HuH-7.5 (cell line): ENCODE measurements around the gene ADM.
"Not testable (repeated sequence)": the region's sequence is repeated elsewhere in the genome, so short reads cannot be mapped to it uniquely, and the experiment has no call there.

Experiments
- DNase-seq: peaks from one replicate; pipeline ENCODE4 v3.0.0; 2011; ENCODE audit warnings: low spot score

Gene ADM, protein sequence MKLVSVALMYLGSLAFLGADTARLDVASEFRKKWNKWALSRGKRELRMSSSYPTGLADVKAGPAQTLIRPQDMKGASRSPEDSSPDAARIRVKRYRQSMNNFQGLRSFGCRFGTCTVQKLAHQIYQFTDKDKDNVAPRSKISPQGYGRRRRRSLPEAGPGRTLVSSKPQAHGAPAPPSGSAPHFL

DNA sequence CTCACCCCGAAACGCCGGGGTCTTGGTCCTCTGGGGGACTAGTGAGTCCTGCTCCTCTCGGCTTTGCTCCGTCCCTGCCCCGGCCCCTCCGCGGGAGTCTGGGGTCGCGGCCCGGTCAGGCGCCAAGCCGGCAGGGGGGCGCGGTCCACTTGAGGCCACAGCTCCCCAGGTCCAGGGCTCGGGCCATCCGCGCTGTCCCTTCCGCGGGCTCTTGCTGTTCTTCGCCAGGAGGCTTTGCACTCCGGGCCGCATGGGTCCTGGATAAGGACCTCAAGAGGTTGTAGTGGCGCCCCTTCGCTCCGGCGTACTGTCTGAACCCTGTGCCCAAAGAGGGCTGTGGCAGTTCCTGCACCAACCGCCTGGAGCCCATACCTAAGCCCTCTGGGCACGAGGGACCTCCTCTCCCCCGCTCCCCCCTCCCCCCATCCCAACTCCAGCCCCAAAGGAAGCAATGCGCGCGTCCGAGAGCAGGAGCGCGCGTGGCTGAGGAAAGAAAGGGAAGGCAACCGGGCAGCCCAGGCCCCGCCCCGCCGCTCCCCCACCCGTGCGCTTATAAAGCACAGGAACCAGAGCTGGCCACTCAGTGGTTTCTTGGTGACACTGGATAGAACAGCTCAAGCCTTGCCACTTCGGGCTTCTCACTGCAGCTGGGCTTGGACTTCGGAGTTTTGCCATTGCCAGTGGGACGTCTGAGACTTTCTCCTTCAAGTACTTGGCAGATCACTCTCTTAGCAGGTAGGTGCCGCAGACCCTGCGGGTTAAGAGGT is at the start of gene ADM:
TSS of gene ADM (plus strand) at position 579 of the 767 bp plus-strand sequence. CDS start 628 bp downstream, outside the sequence.
- peak; percentile 78 for DNase-seq

DNA sequence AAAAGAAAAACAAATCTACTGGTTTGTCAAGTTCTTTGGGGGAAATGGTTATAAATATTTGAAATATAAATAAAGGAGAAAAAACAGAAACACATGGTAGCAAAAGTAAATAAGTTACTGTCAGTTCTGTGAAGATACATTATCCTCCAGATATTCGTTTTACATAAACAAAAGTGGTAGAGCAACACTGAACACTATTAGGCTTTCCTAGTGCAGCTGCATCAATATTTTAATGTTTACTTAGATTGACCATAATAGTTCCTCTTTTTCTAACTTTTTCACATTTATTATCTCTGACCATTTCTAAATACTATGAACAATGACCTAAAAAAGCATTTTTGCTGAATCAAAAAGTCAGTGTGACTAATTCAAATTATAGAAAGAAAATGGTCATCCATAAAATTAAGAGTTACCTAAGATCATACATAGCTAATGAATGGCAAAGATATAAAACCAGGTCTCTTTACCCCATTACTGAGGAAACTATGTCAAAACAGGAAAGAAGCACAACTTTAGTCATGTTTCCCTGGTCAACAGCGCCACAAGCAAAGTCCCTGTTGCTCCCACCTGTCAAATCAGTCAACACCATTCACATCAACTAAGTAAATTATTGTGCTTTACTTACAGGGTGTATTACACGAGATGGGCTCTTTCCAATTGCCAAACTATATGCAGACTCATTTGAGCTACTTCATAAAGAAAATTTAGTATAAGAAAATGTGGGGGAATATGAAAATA is 49.3 kb upstream of the ADM start:
- DNase-seq, result no peak

DNA sequence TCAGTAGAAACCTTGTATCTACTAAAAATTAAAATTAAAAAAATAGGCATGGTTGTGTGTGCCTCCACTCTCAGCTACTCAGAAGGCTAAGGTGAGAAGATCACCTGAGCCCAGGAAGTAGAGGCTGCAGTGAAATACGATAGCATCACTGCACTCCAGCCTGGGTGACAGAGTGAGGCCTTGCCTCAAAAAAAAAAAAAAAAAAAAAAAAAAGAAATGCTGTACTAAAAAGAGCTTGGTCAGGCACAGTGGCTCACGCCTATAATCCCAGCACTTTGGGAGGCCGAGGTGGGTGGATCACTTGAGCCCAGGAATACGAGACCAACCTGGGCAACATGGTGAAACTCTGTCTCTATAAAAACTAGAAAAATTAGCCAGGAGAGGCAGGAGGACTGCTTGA is 47.4 kb upstream of the ADM start:
- no peak for DNase-seq

DNA sequence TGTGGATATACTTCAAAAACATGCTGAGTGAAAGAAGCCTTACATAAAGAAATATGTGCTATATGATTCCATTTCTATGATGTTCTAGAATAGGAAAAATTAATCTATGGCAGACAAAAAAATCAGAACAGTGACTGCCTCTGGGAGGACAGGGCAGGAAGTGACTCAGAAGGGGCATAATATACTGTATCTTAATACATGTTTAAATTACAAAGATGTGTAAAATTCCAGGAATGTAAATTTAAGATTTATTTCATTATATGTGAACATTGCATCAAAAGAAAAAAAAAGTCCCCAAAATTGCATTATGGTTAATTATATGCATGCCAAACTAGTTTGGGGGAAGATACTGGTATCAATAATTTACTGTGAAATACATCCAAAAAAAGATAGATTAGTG is 43.1 kb upstream of the ADM start:
- DNase-seq, result no peak

DNA sequence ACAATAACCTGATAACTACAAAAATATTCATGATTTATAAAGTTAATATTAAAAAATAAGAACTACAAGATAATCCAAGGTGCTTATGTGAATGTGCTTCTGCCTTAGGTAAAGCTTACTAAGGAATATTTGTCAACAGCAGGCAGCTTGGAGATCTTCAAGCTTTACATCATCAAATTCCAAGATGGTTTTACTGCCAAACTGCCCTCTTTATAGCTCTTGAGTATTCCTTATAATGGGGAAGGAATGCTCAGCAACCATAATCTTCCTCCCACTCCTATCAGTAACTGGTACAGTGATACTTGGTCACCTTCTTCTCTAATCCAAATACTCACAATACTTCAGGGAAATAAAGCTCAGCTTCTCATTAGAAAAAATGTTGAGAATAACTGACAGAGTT is 40.9 kb upstream of the ADM start:
- no peak for DNase-seq

DNA sequence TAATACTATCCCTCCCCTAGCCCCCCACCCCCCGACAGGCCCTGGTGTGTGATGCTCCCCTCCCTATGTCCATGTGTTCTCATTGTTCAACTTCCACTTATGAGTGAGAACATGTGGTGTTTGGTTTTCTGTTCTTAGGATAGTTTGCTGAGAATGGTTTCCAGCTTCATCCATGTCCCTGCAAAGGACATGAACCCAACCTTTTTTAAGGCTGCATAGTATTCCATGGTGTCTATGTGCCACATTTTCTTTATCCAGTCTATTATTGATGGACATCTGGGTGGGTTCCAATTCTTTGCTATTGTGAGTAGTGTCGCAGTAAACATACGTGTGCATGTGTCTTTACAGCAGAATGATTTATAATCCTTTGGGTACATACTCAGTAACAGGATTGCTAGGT is 40.2 kb upstream of the ADM start:
- DNase-seq, result not testable (repeated sequence)

DNA sequence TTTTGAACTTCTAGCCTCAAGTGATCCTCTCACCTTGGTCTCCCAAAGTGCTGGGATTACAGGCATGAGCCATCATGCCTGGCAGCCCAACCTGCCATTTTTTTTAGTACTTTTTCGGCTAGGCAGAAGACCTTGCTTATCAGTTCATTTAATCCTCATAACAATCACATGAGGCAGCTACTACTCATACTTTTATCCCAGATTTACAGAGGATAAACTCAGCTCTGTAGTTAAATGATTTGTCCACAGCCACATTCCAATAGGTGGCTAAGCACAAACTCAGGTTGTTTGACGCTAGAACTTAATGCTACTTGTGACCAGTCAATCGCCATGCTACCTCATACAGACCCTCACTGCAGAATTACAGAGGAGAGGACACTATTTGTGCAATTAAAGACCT is 38.9 kb upstream of the ADM start:
- DNase-seq, result no peak

DNA sequence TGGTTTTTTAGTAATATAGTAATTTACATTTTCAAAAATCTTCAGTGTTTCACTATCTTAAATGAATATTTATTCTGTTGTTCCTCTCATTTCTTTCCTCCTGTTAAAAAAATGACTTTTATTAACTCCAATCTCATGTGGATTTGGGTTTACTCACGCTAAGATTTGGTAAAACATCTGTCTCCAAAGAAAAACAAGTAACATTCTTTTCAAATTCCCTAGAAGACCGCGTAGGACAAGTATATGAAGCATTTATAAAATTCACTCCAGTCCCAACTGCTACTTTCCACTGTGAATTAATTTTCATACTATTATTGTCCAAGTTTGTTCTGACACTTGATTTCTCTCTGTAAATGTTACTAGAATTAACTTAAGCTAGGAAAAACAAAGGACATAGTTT is 37.1 kb upstream of the ADM start:
- DNase-seq, result no peak

DNA sequence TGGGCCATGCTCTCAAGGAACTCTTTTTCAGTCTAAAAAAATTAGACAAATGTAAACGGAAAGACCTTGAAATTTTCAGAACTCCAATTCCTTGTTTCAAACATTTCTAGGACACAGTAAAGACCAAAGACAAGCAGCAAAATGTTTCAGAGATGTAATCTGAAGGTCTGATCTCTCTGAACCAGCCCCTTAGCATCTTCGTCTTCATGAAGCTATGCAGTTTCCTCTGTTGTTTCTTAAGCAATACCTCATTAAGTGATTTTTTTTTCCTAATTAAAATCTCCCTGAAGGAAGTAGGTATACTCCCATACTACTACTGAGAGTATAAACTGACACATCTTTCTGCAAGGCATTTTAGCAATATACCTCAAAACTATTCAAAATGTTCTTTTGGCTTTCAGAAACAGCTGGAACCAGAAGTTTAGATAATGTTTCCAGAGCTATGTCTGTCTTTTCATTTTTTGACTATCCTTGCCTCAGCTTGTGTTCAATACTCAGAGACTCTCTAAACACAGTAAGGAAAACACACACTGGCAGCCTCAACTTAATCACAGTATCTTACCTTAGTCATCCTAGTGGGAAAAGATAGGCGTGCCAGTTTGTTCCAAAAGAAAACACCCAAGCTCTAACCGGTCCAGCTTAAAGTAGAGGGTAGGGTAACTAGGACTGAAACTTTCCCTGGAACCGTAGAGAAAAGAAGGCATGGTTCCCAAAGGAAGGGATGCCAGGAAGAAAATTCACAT is 36.0 kb upstream of the ADM start:
- DNase-seq, result no peak

DNA sequence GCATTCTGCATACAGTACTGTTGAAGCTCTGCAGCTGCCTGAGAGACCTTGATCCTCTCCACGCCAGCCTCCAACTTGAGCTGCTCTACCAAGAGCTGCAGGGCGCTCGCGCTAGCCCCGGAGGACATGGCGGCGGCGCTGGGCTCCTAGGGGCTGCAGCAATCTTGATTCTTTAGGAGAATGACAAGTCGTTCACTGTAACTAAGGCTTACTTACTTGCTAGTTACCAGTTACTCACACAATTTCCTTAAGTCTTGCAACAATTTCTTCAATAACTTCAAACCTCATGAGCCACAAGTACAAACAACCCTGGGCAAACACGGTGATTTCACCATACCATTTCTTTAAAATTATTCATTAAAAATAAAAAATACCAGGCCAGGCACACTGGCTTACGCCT is 32.7 kb upstream of the ADM start:
- DNase-seq, result no peak

DNA sequence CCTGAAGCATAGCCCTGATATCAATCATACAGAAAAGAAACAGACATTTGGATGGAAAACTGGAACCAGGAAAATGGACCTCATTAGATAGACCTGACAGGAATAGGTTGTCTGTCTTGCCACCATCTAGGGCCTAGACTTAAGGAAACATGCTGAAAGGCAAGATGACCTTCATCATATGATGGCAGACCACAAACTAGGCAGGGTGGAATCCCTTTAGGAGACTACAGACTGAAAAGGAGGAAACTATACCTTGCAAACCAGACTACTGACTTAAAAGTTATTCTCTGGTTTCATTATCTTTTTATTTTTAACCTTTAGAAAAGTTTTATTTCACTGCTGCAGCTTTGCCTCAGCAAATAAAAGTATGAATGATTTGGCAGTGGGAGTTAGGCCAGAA is 31.1 kb upstream of the ADM start:
- no peak for DNase-seq

DNA sequence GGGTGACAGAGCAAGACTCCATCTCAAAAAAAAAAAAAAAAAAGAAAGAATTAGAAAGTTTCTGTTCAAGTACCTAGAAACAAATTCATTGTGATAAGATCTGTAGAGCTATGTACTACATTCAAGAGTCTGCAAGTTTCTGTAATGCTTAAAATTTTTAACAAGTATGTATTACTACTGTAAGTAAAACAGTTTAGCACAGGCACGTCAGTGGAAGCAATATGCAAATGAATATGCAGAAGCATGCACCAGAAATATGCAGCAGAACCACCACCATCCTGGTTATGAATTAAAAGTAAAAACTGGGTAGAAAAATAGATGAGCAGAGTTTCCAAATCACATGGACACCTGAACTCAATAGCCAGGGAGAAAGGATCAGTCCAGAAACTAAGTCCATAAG is 30.1 kb upstream of the ADM start:
- no peak for DNase-seq

DNA sequence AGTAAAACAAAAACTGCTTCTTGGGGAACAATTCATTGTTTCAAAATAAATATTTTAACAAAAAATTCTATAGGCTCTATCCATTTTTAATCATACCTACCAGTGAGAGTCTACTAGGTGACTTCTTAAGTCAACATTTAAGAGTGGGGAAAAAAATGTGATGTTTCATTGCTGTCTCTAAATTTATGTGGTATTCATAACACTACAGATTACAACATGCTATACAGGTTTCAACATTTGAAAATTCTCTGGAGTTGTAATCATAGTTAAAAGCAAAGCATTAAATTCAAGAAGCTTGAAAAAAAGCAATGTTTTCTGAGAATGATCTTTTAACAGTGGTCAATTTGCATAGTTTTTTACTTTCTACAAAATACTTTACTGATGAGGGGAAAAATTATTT is 29.2 kb upstream of the ADM start:
- no peak for DNase-seq

DNA sequence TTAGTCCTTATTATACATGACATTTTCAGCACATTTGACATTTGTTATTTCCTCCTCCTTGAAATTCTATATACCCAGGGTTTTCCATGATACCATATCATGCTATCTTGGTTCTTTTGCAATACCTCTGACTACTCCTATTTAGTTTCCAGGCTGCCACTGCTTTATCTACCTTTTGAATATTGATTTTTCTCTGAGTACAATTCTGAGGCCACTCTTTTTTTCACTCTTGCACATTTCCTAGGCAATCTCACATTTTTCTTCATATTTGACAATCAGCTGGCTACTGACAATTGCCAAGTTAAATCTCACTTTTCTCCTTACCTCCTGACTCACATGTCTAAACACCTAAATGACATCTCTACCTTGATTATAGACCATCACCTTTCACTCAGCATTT is 22.8 kb upstream of the ADM start:
- no peak for DNase-seq

DNA sequence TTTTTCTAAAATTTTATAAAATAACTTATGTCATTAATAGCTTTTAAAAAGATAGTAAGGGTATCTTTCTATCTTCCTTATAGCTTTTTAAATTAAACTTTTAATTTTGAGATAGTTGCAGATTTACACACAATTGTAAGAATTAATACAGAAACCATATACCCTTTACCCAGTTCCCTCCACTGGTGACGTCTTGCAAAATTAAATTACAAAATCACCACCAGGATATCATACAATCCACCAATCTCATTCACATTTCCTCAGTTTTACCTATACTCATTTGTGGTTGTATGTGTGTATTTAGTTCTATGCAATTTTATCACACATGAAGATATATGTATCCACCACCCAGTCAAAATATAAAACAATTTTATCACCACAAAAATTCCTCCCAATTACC is 20.9 kb upstream of the ADM start:
- no peak for DNase-seq

DNA sequence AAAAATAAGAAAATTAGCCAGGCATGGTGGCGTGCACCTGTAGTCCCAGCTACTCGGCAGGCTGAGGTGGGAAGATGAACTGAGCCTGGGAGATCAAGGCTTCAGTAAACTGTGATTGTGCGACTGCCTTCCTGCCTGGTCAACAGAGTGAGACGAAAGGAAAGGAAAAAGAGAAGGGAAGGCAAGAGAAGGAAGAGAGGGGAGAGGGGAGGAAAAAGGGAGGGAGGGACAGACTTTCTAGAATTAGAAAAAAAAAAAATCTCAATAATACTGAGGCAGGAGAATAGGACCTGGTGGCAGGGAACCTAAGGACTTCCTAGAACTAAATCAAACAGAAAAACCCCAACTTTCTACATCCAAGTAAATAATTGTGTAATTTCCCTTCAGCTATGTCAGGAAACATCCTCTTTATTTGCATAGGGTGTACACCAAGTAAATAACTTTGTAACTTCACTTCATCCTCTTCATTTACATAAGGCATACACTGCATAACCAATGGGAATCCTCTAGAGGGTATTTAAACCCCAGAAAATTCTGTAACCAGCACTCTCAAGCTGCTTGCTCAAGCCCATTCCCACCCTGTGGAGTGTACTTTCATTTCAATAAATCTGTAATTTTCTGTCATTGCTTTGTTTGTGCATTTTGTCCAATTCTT is 19.6 kb upstream of the ADM start:
- no peak for DNase-seq

DNA sequence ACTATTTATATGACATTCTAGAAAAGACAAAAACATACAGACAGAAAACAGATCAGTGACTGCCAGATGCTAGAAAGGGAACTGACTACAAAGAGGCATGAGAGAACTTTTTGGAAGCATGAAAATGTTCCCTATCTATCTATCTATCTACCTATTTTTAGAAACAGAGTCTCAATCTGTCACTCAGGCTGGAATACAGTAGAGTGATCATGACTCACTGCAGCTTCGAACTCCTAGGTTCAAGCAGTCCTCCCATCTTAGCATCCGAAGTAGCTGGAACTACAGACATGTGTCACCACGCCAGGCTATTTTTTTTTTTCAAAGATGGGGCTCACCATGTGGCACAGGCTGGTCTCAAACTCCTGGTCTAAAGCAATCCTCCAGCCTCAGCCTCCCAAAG is 17.7 kb upstream of the ADM start:
- DNase-seq, result no peak

DNA sequence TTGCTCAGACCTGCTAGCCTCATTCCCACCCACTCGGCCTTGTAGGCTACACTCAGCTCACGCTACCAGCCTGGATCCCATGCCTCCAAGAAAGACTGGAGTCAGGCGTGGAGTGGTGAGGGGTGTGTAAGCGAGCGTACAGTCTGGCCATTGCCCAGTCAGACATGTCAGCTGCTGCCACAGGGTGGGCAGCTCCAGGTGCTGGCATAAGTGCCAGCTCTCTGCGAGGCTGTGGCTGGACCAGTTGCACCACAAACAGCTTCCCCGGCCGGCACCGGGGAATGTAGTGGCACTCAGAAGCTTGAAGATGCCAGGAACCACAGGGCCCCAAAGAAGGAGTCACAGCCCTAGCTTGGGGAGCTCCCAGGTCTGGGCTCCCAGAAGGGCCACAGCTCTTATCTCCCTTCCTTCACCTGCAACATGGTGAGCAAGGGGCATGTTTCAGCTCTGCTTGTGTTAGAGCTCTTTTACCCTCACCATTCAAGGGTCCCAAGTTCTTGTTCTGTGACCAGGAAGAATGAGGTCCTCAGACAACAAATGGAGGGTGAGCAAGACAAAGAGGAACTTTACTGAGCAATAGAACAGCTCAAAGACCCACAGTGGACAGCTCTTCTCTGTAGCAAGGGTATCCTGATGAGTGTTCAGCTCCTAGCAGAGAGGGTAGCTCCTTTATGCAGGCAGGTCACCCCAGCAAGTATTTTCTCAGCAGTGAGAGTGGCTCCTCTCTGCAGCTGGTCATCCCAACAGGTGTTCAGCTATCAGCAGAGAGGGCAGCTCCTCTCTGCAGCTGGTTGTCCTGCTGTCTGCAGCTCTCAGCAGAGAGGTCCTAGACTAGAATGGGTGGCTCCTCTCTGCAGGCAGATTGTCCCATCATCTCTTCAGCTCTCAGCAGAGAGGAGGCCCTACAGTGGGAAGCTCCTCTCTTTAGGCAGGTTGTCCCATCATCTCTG is 16.8 kb upstream of the ADM start:
- no peak for DNase-seq

DNA sequence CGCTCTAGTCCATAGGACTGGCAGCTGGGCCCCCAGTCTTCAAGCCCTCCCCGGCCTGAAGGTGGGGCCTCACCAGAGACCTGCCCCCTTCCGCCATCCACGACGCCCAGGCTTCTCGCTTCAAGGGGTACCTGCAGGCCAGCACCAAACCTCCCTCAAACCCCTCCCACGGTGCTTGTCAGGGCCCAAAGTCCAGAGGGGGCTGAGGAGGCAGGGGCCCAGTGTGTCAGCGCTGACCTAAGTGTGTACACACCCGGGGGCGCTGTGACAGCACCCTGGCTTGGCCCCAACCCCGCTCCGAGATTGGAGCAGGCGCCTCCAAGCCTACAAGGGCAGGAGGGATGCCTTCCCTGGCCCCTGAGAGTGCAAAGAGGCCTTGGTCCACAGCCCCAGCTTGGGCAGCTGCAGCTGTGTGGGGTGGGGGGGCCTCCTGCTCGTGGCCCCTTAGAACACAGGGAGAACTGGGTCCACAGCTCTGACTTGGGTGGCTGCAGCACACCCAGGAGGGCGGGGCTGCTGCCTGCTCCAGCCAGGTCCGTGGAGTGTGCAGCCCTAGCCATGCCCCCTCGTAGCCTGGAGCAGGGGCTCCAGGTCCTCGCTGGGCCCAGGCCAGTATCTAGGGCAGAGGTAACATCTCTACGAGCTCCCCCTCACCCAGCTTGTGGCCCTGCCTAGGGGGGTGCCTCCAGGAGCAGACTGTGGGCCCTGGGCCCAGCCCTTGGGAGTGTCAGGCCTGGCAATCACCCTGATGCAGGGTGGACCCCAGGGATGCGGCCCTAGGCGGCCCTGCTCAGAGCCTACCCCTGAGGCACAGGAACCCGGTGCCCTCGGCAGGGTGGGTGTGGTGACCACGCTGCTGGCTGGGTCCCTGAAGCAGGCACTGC is 15.8 kb upstream of the ADM start:
- DNase-seq, result no peak
